D721Med (cell line): ENCODE results near the gene RXRB.
A peak's percentile ranks its signal among the peaks of the same experiment; 100 is the strongest.

Experiments
- DNase-seq: peaks from one replicate; pipeline ENCODE4 v3.0.0; 2011; ENCODE audit warnings: low spot score; ENCODE audit not compliant: insufficient read length
- FAIRE-seq: peaks from 2 replicates; lab custom pipeline; 2011; peaks lifted over from hg19 to GRCh38; lab: Jason Lieb, UNC
- TF ChIP-seq, protein P1 (sequence below): IDR thresholded peaks from 2 replicates; pipeline ENCODE4 v1.5.1; 2012; ENCODE audit warnings: mild to moderate bottlenecking, control low read depth; ENCODE audit not compliant: insufficient read depth; ENCODE audit errors: missing control alignments

RXRB gene

DNA sequence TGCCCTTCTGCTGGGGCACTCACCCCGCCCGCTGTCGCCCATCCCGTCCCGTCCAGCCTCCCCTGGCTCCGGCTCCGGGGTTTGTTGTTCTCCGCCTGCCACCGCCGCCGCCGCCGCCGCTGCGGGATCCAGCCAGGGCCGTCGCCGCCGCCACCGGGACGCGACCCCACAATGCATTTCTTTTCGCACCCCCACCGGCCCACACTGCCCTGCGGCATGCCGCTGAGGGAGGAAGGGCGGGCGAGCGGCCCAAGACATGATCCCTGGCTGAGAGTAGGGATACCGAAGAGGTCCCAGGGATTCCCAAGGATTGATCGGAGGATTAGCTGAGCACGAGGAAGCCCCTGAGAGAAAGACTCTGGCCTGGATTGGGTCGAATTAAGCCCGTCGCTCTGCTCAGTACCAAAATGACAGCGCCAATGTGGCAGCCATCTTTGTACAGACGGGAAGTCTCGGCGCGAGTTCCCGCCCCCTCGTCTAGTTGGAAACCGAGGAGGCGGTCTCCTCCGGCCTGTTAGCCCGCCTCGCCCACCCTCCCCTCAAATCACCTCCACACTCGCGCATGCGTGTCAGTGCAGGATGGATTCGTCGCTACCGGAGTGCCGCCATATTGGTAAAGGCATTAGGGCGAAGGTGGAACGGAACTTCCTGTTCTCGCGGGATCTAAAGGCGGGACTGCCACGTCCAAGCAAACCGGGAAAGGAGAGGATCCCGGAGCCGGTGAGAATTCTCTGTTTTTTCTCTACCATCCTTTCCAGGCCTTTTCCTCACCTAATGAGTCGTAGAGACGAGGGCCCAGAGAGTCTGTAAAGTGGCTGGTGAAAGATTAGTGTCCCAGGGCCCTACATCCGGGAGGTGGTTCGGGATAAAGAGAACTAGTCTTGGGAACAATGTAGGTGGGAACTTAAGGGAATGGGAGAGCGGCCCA, at the start of gene RXRB, which contains the start of gene SLC39A7:
Gene RXRB (minus strand): TSS at position 447 of the 928 bp plus-strand sequence. CDS start 189 bp downstream, at position 258.
Gene SLC39A7 (plus strand): TSS at position 649 of the 928 bp plus-strand sequence. CDS start 379 bp downstream, outside the sequence.
- FAIRE-seq (no peak), DNase-seq (peak; percentile 96)
- TF ChIP-seq, protein P1, sequence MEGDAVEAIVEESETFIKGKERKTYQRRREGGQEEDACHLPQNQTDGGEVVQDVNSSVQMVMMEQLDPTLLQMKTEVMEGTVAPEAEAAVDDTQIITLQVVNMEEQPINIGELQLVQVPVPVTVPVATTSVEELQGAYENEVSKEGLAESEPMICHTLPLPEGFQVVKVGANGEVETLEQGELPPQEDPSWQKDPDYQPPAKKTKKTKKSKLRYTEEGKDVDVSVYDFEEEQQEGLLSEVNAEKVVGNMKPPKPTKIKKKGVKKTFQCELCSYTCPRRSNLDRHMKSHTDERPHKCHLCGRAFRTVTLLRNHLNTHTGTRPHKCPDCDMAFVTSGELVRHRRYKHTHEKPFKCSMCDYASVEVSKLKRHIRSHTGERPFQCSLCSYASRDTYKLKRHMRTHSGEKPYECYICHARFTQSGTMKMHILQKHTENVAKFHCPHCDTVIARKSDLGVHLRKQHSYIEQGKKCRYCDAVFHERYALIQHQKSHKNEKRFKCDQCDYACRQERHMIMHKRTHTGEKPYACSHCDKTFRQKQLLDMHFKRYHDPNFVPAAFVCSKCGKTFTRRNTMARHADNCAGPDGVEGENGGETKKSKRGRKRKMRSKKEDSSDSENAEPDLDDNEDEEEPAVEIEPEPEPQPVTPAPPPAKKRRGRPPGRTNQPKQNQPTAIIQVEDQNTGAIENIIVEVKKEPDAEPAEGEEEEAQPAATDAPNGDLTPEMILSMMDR = no peak

DNA sequence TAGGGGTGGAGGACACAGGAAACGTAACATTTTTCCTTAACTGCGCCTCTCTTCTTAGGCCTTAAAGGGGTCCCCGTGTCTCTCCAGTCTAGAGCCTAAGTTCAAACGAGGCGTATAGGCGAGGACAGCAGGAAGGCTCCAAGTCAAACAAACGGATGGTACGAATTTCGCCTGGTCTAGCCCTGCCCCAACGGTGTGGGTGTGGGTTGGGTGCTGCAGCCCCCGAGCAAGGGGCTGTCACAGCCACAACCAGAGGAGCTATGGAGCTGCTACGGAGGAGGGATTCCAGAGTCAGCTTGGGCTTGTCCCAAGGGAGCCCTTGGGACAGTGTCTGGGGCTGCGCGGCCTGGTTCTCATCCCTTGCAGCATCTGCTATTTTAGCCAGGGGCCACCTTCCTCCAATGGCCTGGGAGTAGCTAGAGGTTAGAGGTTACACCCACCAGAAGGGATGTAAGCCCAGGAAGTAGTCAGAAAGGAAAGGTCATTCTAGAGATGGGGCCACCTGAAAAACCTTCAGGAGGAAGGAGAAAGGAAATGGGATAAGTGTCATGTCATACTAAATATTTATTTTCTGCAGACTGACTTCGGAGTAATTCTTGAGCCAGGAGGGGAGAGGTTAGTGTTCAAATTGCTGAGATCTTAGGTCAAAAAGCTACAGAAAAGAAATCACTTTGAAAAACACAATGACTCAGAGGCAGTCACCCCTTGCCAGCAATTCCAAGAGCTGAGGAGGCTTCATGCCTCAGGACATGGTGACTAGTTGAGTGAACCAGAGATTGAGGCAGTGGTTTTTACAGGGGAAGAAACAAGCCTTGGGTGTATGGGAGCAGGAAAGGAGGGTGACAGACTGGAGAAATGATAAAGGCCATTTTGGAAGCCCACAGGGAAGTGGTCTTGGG, 49.5 kb upstream of the RXRB start:
- TF ChIP-seq, protein P1 = no peak
- DNase-seq (no peak), FAIRE-seq (no peak)

DNA sequence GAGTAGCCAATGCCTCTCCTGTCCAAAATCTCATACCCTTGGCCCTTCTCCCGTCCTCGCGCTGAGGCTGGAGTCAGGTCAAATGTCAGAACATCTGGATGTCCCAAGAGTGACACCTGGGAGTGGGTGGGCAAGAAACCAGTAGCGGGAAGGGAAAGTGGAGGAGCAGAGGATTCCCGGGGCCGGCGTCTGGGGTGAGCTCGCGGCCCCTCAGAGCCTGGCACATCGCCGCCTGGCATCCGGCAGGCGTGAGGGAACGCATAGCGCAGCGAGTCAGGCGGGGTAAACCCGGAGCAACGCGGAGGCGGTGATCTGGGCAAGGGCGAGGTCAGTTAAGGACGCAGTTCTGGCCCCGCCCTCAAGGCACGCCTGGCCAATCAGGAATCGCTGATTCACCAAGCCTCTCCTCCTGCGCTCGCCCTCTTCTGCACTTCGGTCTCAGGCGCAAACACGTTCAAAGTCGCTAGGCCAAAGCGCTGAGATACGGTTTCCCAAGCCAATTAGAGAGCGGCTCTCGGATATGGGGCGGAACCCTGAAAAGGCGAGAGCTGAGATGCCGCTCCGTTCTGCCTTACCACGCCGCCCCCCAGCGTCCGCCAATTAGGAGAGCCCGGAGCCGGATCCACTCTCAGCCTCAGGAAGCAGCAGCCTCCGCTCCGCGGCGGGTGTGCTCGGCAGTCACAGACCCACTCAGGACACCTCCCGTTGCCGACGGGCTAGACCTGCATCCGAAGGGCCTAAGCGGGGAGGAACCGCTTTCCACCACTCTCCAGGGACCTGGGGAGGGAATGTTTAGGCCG, 48.7 kb upstream of the RXRB start:
- TF ChIP-seq, protein P1 = peak; percentile 12
- FAIRE-seq = peak; percentile 51
- peak; percentile 61 for DNase-seq

DNA sequence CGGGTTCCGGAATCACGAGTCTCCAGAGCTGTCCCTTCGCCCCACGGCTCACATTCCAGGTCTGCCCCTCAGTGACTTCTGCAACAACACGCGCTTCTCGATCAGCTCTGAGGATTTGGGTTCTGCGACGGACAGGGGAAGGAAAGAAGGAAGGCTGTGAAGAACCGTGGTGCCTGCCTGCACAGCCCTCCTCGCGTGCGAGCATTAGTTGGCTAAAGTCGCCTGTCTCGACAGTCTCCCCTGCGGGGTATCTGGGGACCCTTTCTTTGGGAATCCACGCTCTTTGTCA, 48.1 kb upstream of the RXRB start:
- TF ChIP-seq, protein P1 = no peak
- DNase-seq (no peak), FAIRE-seq (no peak)

DNA sequence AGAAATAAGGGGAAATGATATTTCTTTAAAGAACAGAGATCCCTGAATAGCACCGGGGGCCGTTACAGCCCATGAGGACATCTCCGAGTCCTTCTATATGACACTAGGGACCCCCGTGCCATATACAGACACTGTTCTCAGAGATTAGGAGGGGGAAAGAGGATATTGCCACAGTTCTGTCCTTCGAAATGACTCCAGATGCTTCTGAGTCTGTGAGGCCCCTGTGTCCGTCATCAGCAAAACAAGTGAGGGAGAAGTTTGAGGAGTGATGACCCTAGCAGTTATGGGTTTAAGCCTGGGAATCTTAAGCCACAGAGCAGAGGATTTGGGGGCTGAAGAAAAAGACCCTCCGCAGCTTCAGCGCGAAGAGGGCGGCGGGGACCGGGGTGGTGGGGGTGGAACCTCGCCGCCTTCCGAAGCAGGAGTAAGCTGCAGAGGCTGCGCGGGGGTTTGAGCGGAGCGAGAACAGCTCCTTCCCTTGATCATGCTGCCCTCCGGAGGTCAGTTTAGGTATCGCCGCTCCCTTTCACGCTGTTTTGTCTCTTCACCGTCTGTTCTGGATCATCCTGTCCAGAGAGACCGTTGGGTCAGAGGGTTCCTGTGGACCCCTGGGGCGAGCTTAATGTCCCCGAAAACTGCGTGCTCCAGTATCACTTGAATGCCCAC, 47.6 kb upstream of the RXRB start:
- TF ChIP-seq, protein P1 = peak; percentile 88
- DNase-seq (peak; percentile 31), FAIRE-seq (no peak)

DNA sequence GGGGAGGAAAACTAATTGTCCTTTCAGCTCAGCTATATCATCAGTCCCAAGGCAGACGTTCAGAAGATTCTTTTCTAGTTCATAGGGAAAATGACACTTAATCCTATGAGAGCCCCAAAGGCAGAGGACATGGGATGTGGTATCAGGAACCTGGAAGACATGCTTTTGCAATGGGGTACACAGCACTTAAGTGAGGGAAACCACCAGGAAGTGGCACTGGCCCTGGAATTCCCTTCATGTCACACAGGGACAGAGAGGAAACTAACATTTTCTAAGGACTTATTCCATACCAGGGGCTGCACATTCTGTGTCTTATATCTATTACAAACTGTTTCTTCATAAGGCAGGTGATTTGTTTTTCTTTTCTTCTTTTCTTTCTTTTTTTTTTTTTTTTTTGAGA, 43.0 kb upstream of the RXRB start:
- TF ChIP-seq, protein P1 = no peak
- FAIRE-seq (no peak), DNase-seq (no peak)
